Activated T-helper 9 cell treated with anti-CD3 and anti-CD28 coated beads, Interleukin-2, amount 50 U/mL, for 16 hours (primary cell): ENCODE results near the gene ARHGEF10L.

ENCODE experiments used
- DNase-seq: peaks from one replicate; pipeline ENCODE4 v3.0.0-alpha.2; 2020; ENCODE audit warnings: low read depth

Gene ARHGEF10L

DNA sequence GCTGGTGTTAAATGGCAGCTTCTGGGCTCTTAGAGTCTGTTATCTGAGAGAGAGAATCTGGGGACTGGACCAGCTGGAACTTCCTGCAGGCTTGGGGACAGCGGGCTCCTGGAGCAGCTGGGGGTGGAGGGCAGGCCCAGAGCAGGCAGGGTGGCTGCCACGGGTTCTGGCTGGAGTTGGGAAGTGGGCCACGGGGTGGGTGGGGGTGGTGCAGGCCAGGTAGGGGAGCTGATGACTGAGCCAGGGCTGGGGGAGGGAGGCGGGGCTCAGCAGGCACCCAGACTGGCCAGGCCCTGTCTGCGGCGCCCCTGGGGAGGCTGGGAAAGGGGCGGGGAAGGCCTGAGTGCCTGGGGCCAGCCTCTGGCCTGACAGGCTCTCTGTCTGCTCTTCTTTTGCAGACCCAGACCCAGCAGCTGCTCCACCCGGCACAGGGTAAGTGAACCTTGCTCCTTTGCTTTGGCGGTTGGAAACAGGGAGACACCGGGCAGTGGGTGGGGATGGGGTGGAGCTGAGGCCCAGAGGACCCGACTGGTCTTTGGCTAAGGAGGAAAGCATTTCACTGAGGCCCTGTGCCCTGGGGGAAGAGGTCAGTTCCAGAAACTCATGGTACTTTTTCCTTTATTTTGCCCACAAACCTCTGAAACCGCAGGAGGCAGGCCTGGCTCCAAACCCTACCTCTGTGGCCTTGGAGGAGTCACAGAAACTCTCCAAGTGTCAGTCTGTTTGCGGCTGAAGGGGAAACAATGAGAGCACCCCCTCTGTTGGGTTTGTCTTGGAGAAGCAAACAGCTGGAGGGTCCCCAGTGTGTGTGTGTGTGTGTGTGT, 48.8 kb downstream of the ARHGEF10L start:
- DNase-seq, result no peak

DNA sequence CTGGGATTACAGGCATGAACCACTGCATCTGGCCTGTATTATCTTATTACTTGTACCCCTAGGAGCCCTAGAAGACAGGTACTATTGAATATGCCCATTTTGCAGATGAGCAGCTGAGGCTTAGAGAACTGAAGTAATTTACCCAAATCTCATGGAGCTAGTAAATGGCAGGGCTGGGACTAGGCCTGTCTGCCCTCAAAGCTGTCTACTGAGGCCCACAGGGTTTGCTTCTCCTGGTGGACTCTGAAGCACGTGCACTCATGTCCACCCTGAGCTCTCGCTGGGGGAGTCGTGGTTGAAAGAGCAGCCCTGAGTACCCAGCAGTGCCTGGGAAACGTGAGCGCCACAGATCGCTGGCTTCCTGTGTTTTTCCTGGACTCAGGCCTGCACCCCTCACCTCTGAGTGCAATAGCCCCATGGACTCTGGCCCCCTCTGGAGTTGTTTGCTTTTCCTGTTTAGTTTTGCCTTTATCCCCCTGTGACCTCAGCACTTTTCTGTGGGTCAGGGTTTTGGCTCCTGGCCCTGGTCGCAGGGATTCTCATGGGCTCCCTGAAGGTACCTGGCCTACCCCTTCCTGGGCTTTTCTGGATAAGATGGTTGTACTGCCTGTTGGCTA, 52.4 kb downstream of the ARHGEF10L start:
- no peak for DNase-seq

DNA sequence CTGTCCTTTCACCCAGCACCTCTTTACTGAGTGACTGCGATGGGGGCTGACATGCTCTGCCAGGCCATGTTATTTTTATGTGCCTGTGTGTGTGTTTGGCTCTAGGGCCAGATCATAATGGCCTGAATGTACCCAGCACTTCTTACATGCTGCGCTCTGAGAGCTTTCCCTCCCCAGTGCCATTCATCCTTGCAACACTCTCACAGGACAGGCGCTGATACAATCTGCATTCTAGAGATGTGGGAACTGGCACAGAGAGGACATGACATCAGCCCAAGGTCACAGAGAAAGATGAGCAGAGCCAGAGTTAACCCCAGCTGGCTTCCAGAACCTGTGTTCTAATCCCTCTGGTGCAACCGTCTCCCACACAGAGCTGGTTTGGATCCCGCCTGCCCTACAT, 54.5 kb downstream of the ARHGEF10L start:
- no peak for DNase-seq

DNA sequence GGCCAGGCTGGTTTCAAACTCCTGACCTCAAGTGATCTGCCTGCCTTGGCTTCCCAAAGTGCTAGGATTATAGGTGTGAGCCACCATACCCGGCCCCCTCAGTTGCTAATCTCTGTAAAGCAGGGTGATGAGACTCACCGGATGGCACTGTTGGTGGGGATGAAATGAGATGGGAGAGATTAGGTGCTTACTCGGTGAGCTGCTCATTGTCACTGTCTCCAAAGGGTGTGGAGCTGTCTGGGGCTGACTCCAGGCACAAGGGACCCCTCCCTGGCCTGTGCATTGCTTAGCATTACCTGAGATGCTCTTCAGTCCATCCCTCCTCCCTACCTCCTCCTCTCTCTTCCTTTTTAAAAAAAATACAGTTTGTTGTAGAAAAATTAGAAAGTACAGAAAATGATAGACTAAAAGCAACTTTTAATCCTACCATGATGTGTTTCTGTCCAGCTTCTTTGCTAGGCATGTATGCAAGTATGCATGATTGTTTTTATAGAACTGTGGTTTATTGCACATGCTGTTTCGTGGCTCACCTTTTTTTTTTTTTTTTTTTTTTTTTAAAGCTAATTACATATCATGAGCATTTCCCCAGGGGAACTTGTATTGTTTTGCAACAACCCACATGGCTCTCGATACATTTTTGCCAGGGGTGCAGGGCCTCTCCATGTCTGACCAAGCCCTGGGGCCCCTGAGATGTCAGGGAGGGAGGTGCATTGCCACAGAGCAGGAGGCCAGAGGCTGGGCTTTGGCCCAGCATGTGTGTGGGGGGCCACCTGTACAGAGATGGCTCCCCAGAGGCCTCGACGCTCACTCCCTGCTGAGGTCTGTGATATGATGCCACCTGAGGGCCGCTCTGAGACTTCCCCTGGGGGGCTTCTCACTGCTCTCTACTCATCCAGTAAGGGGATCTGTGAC, 55.4 kb downstream of the ARHGEF10L start:
- DNase-seq, result no peak

DNA sequence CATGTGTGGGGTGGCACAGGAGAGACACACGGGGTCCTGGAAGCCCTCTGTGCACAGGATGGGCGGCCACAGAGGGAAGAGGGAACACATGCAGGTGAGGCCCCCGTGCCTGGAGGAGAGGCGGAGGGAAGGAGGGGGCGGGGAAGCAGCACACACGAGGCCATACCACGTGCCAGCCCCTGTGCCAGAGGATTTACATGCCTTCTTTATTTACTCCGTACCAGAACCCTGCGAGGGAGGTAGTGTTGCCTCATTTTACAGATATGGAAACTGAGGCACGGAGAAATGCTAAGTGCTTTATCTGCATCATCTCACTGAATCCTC, 56.1 kb downstream of the ARHGEF10L start:
- no peak for DNase-seq

DNA sequence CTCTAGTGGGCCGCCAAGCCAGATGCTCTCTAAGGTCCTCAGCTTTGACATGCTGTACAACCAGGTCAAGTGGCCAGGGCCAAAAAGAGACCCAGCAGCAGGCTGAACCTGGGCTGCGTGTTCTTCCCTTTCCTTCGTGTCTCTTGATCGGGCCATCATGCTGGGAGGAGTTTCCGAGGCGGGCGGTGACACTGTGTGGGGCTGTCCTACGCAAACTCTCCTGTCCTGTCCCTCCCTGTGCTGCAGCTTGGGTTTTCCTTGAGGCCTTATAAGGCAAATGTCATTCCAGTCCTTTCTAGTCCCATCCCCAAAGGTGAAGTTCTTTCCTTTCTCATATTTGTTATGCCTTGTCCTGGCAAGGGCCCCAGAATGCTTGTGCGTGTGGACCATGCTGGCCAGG, 56.7 kb downstream of the ARHGEF10L start:
- DNase-seq, result no peak

DNA sequence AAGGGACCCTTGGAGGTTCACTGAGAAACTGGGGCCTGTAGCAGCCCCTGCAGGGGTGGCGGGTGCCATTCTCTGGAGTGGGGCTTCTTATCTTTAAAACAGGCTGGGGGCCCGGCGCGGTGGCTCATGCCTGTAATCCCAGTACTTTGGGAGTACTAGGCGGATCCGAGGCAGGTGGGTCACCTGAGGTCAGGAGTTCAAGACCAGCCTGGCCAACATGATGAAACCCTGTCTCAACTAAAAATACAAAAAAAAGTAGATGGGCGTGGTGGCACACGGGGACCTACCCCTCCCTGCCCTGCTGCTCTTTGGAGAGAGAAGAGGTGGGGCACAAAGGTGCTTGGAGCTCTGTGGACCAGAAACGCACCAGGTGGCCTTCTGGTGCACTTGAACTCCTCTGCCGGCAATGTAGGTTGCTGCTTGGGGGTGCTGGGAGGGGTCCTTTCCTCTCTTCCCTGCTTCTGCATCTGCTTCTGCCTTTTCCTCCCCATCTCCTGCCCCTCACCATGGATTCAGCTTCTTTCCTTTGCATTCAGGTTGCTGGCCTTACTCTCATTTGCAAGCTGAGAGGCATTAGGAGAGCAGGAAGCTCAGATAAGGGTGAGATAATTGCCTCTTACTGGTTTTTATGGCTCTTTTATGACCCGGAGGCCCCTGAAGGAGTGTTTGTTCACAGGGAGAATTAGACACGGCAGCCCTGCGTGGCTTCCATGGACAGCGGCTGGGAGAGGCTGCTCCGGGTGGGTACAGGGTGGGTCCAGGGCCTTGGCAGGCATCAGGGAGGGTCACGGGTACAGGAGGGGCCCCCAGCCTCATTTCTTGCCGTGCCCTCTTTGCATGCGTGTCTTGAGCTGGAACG, 57.4 kb downstream of the ARHGEF10L start:
- DNase-seq, result no peak

DNA sequence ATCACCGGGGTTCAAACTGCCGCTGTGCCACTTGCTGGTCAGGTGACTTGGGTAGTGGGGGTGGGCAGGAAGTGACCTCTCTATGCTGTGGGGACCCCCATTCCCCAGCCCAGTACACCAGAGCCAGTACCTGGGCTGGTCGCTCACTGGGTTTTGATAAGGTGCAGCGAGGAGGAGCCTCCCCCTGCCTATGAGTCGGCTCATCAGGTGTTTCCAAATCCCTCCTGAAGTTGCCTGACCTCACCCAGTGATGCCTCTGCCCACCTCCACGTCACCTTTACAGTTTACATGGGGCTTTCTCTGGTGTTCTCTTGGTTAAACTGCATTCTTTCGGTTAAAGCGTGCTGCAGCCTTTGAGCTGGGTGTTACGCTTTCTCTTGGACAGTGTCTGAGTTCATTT, 58.2 kb downstream of the ARHGEF10L start:
- DNase-seq, result no peak

DNA sequence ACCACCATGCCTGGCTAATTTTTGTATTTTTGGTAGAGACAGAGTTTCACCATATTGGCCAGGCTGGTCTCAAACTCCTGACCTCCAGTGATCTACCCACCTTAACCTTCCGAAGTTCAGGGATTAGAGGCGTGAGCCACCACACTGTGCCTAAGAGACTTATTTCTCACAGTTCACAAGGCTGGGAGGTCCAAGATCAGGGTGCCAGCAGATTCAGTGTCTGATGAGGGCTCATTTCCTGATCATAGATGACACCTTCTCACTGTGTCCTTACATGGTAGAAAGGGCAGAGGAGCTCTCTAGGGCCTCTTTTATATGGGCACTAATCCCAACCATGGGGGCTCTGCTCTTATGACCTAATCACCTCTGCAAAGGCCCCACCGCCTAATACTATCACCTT, 58.8 kb downstream of the ARHGEF10L start:
- no peak for DNase-seq

DNA sequence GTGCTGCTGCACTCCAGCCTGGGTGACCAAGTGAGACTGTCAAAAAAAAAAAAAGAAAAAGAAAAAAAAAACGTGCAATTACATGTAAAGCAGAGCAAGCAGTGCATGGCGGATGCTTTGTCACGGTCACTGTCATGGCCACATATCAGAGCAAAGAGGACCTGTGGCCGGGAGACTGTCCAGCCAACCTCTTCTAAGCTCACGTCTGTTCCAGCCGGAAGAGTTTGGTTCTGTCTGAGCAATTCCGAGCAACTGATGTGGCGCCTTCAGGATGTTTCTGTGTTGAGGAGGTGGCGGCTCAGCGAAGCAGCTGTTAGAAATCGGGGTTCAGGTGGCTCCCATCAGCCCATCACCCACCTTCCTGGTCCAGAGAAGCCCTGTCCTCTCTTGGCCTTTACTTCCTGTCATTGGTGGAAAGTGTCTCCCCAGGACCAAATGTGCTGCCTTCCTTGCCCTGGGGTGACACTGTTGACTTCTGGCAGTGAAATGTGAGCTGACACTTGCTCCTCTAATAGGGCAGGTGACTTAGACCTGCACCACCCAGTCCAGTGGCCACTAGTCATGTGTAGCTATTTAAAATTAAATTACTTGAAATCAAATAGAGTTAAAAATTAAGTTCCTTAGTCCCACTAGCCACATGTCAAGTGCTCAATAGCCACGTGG, 59.9 kb downstream of the ARHGEF10L start:
- DNase-seq, result no peak

DNA sequence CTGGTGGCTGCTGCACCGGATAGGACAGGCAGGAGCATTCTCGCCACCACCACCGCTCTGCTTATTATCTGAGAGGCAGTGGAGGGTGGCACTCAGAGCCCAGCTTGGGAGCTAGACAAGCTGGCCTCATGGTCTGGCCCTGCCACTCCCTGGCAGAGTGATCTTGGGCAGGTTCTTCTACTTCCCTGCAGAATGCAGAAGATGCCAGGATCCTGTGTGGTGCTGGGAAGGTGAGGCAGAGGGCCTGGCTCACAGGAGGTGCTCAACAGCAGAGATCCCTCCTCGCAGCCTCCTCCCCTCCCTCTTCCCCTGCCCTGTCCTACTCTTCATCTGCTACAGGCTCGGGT, 60.4 kb downstream of the ARHGEF10L start:
- DNase-seq, result no peak

DNA sequence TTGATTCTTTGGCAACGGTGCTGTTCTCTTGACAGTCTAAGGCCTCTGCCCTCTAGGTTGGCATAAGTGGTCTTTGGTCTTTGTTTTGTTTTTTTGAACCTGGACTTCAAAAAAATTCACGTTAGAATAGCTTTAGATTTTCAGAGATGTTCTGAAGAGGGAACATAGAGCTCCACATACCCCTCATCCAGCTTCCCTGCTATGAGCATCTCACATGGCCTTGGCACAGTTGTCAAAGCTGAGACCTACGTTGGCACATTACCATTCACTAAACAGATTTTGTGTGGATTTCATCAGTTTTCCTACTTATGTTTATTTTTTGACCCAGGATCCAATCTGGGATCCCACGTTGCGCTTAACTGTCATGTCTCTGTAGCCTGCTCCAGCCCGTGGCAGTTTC, 60.8 kb downstream of the ARHGEF10L start:
- no peak for DNase-seq

DNA sequence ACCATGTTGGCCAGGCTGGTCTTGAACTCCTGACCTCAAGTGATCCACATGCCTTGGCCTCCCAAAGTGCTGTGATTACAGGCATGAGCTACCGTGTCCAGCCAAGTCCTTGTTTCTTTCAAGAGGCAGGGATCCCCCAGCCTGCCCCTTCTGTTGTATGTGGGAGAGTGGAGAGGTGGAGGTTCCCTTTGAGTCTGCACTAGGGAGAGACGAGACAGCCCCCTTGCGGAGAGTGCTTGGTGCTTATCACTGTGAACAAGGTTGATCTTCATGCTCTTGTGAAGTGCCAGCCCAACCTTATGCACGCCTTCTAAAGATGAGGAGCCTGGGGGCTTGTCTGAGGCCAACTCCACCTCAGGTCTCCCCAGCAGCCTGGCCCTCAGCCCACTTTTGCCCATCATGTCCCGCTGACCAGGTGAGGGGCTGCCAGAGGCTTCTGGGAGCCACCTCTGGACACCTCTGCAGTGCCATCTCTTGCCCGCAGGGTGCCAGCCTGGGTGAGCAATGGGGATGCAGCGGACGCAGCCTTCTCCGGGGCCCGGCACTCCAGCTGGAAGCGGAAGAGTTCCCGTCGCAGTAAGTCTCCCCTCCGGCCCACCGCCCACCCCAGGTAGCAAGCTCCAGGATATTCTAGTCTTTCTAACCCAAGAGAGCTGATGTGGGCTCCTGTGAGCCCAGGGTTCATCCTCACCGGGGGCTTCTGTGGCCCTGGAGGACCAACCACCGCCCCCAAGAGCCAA, 62.3 kb downstream of the ARHGEF10L start:
- no peak for DNase-seq

DNA sequence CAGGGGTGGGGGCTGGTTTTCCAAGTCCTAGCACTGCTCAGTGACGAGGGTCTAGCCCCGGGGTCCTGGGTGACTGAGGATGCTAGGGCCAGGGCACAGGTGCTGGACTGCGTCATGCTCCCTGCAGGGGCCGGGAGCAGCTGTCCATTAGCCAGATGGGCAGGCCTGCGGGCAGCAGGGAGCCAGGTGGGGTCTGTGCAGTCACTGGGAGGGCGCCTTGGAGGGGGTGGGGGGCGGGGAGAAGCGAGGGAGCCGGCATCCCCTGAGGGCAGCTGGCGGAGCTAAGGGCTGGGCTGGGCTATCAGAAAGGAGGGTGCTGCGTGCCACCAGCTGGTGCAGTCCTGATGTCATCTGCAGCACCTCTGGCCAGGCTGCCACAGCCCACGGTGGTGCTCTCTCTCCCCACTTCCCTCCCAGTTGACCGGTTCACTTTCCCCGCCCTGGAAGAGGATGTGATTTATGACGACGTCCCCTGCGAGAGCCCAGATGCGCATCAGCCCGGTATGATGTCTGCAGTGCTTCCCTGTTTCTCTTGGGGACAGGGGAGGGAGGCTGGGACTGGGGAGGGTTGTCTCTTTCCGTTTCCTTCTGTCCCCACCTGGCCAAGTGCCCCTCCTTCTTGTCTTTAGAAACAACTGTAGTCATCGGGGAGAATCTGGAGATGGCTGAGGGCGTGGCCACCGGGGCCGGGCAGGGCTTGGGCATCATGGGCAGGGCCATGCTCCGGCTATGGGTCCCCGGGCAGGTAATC, 63.8 kb downstream of the ARHGEF10L start:
- DNase-seq, result no peak

DNA sequence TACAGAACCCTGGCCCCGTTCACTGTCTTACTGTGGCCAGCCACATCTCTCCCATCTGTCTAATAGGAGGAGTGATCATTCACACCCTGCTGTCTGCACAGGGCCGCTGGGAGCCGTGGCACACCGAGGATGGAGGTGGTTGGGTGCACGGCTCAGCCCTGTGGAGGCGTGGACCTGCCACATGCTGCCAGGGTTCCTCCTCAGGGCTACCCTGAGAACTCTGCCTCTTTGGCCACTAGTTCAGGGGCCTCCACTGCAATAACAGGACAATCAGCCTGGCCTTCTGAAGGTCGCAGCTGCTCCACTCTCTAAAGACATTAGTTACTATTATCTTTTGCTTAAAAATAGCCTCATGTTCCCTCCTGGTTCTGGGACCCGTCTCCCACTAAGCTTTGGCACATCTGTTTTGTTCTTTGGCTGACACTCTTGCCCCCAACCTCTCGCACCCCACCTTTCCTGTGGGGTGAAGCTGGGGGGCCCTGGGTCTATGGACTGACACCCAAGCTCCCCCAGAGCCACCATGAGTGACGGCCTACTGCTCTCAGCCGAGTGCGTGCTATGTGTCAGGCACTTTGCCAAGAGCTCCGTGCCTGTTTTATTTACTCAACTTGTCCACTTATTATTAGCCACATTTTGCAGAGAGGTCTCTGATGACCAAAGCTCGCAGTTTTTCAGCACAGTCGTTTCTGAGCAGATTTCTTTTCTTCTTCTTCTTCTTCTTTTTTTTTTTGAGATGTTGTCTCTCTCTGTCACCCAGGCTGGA, 66.3 kb downstream of the ARHGEF10L start:
- DNase-seq, result no peak

DNA sequence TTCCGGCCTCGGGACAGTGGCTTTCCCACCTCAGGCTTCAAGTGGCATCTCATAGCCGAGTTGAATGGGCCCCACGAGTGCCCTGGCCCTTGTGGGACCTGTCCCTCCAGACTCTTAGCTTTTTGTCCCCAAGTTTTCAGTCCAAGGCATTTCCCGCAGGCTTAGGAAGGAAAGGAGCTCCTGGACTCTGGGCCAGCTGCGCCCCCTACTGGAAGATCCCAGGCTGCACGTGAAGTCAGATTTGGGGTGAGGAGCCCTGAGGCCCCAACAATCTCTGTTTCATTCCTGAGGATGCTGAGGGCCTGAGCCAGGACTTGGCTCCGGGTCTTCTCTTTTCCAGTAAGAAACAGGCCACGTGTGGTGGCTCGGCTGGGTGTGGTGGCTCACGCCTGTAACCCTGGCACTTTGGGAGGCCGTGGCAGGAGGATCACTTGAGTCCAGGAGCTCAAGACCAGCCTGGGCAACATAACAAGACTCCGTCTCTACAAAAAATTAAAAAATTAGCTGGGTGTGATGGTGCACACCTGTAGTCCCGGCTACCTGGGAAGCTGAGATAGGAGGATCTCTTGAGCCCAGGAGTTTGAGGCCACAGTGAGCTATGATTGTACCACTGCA, 67.4 kb downstream of the ARHGEF10L start:
- no peak for DNase-seq

DNA sequence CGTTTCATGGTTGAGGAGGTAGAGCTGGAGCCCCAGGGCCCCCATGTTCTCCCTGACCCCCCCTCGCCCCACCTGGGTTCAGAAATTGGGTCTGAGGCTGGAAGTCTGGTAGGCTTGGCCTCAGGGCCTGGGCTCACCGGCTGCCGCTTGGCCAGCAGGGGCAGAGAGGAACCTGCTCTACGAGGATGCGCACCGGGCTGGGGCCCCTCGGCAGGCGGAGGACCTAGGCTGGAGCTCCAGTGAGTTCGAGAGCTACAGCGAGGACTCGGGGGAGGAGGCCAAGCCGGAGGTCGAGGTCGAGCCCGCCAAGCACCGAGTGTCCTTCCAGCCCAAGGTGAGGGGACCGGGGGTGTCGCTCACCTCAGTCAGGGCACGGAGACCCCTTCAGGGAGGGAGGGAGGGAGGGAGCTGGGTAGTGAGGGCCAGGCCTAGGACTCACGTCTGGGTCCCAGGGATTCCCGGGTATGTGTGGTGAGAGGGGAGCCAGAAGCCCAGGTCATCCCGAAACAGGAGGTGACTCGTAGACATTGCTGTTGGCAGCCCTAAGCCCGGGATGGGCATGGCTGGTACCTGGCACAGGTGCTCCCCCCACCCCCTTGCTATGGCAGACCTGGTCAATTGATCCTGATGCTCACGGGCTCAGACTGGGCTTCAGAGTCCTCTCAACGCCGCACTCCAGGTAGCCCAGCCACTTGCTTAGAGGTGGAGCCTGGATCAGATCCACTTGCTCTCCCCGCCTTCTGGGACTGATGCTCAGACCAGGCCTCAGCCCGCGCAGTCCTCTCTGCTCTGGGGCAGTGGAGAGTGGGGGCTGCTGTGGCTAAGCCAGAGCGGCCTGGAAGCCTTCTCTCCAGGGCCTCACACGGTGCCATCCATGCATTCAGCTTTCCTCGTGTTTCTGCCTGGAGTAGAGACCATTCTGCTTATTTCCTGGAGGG, 68.4 kb downstream of the ARHGEF10L start:
- no peak for DNase-seq

DNA sequence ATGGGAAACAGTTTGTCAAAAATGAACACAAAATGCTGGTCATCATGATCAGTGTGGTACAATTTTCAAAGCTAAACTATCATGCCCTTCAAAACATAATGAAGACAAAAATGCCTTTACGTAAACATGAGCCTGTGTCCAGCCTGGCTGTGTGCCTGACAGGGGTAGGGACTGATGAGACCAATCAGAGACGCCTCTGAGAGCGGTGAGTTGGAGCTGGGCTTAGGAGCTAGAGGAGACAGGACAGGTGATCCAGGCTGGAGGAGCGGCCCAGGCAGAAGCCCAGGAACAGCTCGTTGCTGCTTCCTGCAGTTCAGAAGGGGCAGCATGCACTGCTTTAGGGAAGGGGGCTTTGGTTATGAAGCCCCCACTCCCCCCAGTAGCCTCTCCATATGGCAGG, 70.0 kb downstream of the ARHGEF10L start:
- DNase-seq, result no peak
